Activated naive CD8-positive, alpha-beta T cell treated with anti-CD3 and anti-CD28 coated beads for 36 hours (primary cell): ENCODE data around the gene CLHC1. TPM values are rescaled to one million over a fixed set of nuclear protein-coding genes. Genes with fewer than 3 reads are reported as not detected.
A peak's percentile ranks its signal among the peaks of the same experiment; 100 is the strongest.
"Not testable (repeated sequence)": the region's sequence is repeated elsewhere in the genome, so short reads cannot be mapped to it uniquely, and the experiment has no call there.

Experiments used
- DNase-seq: peaks from one replicate; pipeline ENCODE4 v3.0.0; 2021
- H3K27ac Mint-ChIP-seq: one replicate; pipeline ENCODE4 v1.8.0; 2022; ENCODE audit warnings: mild to moderate bottlenecking, moderate library complexity, mixed read lengths
- H3K27me3 Mint-ChIP-seq: one replicate; pipeline ENCODE4 v1.8.0; 2022; ENCODE audit warnings: mild to moderate bottlenecking, mixed read lengths
- H3K36me3 Mint-ChIP-seq: one replicate; pipeline ENCODE4 v1.8.0; 2021; ENCODE audit warnings: mild to moderate bottlenecking, mixed read lengths
- H3K4me1 Mint-ChIP-seq: one replicate; pipeline ENCODE4 v1.8.0; 2021; ENCODE audit warnings: mixed read lengths
- H3K4me3 Mint-ChIP-seq: one replicate; pipeline ENCODE4 v1.8.0; 2022; ENCODE audit warnings: mild to moderate bottlenecking, moderate library complexity, mixed read lengths
- H3K9me3 Mint-ChIP-seq: one replicate; pipeline ENCODE4 v1.8.0; 2022; ENCODE audit warnings: mixed read lengths
- total RNA-seq, 2 experiments: library from RNA; stranded (reverse); gene quantifications; one replicate each; pipeline ENCODE4 v1.2.3, GENCODE V29; 2021

CLHC1 gene
- total RNA-seq, result 1 to 10 TPM; 5.8 to 7.8 TPM

DNA sequence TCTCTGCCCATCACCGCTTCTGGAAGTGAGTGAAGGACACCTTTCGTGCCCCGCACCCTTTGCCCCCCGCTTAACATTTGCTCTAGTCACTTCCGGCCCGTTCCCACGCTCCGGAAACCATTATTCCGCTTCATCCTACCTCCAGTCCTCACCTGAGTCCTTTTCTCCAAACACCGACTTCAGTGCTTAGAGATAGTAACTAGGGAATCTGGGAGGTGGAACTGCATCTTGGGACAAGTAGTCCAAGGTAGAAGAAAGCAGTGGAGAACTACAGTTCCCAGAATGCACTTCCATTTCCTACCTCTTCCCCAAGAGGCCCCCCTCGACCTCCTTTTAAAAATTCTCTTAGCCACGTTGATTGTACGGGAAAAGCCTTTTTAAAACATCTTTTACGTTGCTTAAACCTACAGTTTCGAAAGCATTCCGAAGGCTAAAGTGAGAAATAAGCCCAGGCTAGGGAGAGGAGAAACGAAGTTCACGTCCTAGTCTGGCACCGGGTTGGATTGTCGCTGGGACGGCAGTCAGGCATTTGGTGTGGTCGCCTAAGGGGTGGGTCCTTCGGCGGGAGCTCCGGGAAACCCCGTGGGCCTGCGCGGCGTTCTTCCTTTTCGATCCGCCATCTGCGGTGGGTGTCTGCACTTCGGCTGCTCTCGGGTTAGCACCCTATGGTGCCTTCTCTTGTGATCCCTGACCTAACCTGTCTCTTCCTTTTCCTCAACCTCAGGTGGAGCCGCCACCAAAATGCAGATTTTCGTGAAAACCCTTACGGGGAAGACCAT lies at the start of gene CLHC1, which contains the start of gene RPS27A:
Gene CLHC1, minus strand, starts transcription at position 210 of the 779 bp plus-strand sequence. CDS start 9,882 bp downstream, outside the sequence.
Gene RPS27A, plus strand, starts transcription at position 605 of the 779 bp plus-strand sequence. Its CDS starts 137 bp downstream, at position 742.
- Mint-ChIP-seq H3K9me3 (peaks cover 2% of the 10 kb centered on the region), H3K27ac (peak within 1 kb of the TSS; percentile 98), H3K4me1 (peaks cover 58% of the 10 kb centered on the region), H3K27me3 (no peaks in the 10 kb centered on the region), H3K4me3 (peak within 1 kb of the TSS; percentile 99), H3K36me3 (peaks cover 66% of the 10 kb centered on the region)
- DNase-seq, result peak; percentile 90

DNA sequence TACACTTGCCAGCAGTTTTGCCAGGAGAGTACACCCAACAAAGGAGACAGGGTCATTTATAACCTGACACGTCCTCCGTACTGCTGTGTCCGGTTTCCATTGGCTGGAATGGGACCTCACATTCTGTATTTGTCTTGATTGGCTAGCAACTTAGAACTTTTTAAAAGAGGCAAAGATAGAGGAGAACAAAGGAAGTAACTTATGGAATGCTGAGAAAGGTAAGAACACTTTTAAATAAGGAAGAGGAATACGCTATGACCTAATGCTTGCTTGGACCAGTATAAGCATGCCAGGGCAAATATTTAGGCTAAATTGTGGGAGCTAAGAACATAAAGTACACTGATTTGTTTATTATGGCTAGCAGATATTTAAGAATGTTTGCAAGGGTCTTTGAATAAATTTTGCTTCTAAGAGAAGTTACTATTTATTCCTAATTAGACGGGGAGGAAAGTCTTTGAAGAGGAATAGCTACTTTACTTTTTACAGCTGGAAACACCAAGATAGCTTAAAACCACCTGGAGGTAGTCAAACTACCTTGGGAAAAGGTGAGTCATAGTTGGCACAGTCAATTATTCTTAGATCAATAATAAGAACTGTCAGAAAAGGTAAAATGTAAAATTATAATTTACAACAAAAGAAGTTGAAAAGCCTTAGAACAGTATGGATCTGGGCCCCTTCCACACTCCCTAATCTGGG lies 48.9 kb upstream of the CLHC1 start:
- DNase-seq, H3K27me3 Mint-ChIP-seq, H3K9me3 Mint-ChIP-seq: not testable (repeated sequence)
- Mint-ChIP-seq H3K4me3 (peak overlapping the region; percentile 82), H3K36me3 (peaks cover 10% of the 10 kb centered on the region), H3K4me1 (peaks cover 23% of the 10 kb centered on the region), H3K27ac (peak overlapping the region; percentile 58)

- H3K27ac Mint-ChIP-seq, result not testable (repeated sequence)
These were observed 47.8 kb upstream of the CLHC1 start for GRCh38 chr2:55279859-55280424.

DNA sequence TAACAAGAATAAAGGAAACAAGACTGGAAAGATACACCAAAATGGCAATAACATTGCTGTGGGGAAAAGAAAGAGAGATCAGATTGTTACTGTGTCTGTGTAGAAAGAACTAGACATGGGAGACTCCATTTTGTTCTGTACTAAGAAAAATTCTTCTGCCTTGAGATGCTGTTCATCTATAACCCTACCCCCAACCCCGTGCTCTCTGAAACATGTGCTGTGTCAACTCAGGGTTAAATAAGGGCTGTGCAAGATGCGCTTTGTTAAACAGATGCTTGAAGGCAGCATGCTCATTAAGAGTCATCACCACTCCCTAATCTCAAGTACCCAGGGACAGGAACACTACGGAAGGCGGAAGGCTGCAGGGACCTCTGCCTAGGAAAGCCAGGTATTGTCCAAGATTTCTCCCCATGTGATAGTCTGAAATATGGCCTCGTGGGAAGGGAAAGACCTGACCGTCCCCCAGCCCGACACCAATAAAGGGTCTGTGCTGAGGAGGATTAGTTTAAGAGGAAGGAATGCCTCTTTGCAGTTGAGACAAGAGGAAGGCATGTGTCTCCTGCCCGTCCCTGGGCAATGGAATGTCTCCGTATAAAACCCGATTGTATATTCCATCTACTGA lies 47.2 kb upstream of the CLHC1 start:
- H3K27ac Mint-ChIP-seq, DNase-seq, H3K4me3 Mint-ChIP-seq, H3K36me3 Mint-ChIP-seq, H3K9me3 Mint-ChIP-seq, H3K27me3 Mint-ChIP-seq: not testable (repeated sequence)
- H3K4me1 Mint-ChIP-seq, result peaks cover 22% of the 10 kb centered on the region

More at GRCh38 chr2:55279859-55280424, 47.8 kb upstream of the CLHC1 start:
- not testable (repeated sequence) for H3K27me3 Mint-ChIP-seq, H3K9me3 Mint-ChIP-seq, DNase-seq, H3K36me3 Mint-ChIP-seq, H3K4me3 Mint-ChIP-seq
- H3K4me1 Mint-ChIP-seq, result peaks cover 23% of the 10 kb centered on the region

GRCh38 chr2:55277310-55277709 lies 45.2 kb upstream of the CLHC1 start:
- H3K4me1 Mint-ChIP-seq, result peaks cover 8% of the 10 kb centered on the region
- no peak for DNase-seq
- no peaks in the 10 kb centered on the region for H3K36me3 Mint-ChIP-seq
- H3K27ac Mint-ChIP-seq, result no peak overlapping the region
- no peaks in the 10 kb centered on the region for H3K9me3 Mint-ChIP-seq
- H3K27me3 Mint-ChIP-seq, result peaks cover 6% of the 10 kb centered on the region
- no peak overlapping the region for H3K4me3 Mint-ChIP-seq

DNA sequence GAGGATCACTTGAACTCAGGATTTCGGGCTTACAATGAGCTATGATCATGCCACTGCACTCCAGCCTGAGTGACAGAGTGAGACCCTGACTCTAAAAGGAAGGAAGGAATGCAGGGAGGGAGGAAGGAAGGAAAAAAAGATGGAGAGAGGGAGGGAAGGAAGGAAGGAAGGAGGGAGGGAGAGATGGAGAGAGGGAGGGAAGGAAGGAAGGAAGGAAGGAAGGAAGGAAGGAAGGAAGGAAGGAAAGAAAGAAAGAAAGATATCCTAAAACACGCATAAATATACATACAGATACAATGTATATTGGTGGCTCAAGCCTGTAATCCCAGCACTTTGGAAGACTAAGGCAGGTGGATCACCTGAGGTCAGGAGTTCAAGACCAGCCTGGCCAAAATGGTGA lies 42.3 kb upstream of the CLHC1 start:
- not testable (repeated sequence) for H3K27me3 Mint-ChIP-seq, H3K4me3 Mint-ChIP-seq

DNA sequence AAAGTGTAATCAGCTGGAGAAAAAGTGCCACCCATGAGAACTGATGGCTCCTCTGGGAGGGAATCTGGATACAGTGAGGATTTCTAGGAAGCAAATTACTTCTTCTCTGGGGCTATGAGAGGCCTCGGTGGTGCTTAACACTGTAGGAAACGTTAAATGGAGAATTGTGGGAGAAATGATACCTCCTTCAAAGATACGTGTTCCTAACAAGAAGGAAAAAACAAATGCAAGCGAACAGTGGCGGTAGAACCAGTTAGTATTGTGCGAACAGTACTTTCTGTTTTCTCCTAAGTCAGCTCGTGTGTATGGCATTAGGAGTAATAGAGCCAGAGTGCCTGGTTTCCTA lies 37.5 kb upstream of the CLHC1 start:
- H3K27me3 Mint-ChIP-seq, result peaks cover 6% of the 10 kb centered on the region
- no peak for DNase-seq
- peaks cover 8% of the 10 kb centered on the region for H3K36me3 Mint-ChIP-seq
- H3K4me1 Mint-ChIP-seq, result peaks cover 18% of the 10 kb centered on the region
- peak overlapping the region; percentile 90 for H3K4me3 Mint-ChIP-seq
- H3K27ac Mint-ChIP-seq, result peak overlapping the region; percentile 92
- no peaks in the 10 kb centered on the region for H3K9me3 Mint-ChIP-seq

More for the DNA sequence above, 42.3 kb upstream of the CLHC1 start:
- not testable (repeated sequence) for H3K36me3 Mint-ChIP-seq, H3K27ac Mint-ChIP-seq, DNase-seq, H3K9me3 Mint-ChIP-seq
- peaks cover 11% of the 10 kb centered on the region for H3K4me1 Mint-ChIP-seq

- peak within 1 kb of the TSS; percentile 92 for H3K27ac Mint-ChIP-seq
- H3K4me3 Mint-ChIP-seq, result peak within 1 kb of the TSS; percentile 90
- H3K4me1 Mint-ChIP-seq, result peaks cover 18% of the 10 kb centered on the region
- peaks cover 10% of the 10 kb centered on the region for H3K36me3 Mint-ChIP-seq
- no peaks in the 10 kb centered on the region for H3K9me3 Mint-ChIP-seq
- H3K27me3 Mint-ChIP-seq, result peaks cover 3% of the 10 kb centered on the region
- DNase-seq, result peak; percentile 91
These were observed 37.0 kb upstream of the CLHC1 start, which contains the start of gene MTIF2 for GRCh38 chr2:55268907-55269644. Gene MTIF2, minus strand, starts transcription at chr2:55269231. Its CDS starts 5,373 bp downstream, at chr2:55263858.

GRCh38 chr2:55268288-55268906 lies 36.3 kb upstream of the CLHC1 start:
- H3K27ac Mint-ChIP-seq, result peak overlapping the region; percentile 92
- peak overlapping the region; percentile 90 for H3K4me3 Mint-ChIP-seq
- peaks cover 18% of the 10 kb centered on the region for H3K4me1 Mint-ChIP-seq
- peaks cover 10% of the 10 kb centered on the region for H3K36me3 Mint-ChIP-seq
- no peaks in the 10 kb centered on the region for H3K9me3 Mint-ChIP-seq
- H3K27me3 Mint-ChIP-seq, result no peaks in the 10 kb centered on the region
- DNase-seq, result no peak

DNA sequence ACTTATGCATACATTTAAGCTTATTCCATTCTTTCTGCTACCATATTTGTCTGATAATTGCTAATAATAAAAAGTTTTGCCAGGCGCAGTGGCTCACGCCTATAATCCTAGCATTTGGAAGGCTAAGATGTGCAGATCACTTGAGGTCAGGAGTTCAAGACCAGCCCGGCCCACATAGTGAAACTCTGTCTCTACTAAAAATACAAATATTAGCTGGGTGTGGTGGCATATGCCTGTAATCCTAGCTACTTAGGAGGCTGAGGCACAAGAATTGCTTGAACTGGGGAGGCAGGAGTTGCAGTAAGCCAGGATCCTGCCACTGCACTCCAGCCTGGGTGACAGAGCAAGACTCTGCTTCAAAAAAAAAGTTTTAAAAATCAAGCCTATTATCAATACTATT lies 27.5 kb upstream of the CLHC1 start:
- H3K9me3 Mint-ChIP-seq, DNase-seq, H3K4me1 Mint-ChIP-seq, H3K4me3 Mint-ChIP-seq, H3K27me3 Mint-ChIP-seq, H3K27ac Mint-ChIP-seq: not testable (repeated sequence)
- H3K36me3 Mint-ChIP-seq, result peaks cover 15% of the 10 kb centered on the region

DNA sequence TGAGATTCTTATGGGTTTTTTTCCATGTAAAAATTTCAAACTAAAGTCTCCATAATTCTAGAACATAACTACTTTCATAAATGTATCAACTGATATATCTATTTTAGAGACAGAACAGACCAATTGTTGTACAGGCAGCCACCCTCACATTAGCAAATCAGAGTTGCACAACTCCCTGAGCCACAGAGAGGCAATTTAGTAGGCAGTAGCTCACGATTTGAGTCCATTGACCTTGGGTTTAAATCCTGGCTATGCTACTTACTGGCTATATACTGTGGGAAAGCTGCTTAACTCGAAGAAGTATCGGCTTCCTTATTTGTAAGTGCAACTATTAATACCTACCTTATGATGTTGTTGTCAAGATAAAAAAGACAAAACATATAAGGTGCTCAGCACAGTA lies 20.7 kb upstream of the CLHC1 start:
- Mint-ChIP-seq H3K4me3 (no peak overlapping the region), H3K27me3 (no peaks in the 10 kb centered on the region), H3K27ac (no peak overlapping the region), H3K4me1 (peaks cover 1% of the 10 kb centered on the region), H3K36me3 (peaks cover 17% of the 10 kb centered on the region), H3K9me3 (no peaks in the 10 kb centered on the region)
- no peak for DNase-seq

DNA sequence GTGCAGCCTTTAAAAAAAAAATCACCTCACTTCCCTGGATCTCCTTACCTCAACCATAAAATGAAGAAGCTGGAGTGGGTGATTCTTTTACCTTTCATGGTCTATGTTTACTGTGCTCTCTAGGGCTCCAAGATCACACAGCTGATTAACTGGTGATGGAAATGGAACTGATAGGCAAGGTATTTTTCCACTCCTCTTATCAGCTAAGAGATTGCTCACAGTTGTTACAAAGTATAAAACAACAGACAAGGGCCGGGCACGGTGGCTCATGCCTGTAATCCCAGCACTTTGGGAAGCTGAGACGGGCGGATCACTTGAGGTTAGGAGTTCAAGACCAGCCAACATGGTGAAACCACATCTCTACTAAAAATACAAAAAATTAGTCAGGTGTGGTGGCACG lies 14.9 kb upstream of the CLHC1 start:
- DNase-seq, result no peak
- Mint-ChIP-seq H3K4me3 (no peak overlapping the region), H3K27ac (no peak overlapping the region), H3K27me3 (no peaks in the 10 kb centered on the region), H3K36me3 (peaks cover 15% of the 10 kb centered on the region), H3K4me1 (peaks cover 1% of the 10 kb centered on the region), H3K9me3 (no peaks in the 10 kb centered on the region)

DNA sequence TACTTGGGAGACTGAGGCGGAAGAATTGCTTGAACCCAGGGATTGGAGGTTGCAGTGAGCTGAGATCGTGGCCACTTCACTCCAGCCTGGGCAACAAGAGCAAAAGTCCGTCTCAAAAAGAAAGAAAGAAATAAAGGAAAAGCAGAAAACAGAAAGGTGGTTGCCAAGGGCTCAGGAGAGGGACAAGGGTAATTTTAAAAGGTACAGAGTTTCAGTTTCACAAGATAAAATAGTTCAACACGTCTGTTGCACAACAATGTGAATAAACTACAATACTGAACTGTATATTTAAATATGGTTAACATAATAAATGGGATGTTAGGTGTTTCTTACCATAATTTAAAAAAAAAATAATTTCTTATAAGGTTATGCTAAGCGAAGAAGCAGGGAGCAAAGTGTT lies 13.3 kb upstream of the CLHC1 start:
- peaks cover 13% of the 10 kb centered on the region for H3K36me3 Mint-ChIP-seq
- H3K4me1 Mint-ChIP-seq, result peaks cover 1% of the 10 kb centered on the region
- no peak overlapping the region for H3K27ac Mint-ChIP-seq

GRCh38 chr2:55242617-55243016 lies 10.5 kb upstream of the CLHC1 start:
- no peaks in the 10 kb centered on the region for H3K27me3 Mint-ChIP-seq

More for the DNA sequence above, 13.3 kb upstream of the CLHC1 start:
- Mint-ChIP-seq H3K9me3 (no peaks in the 10 kb centered on the region), H3K27me3 (no peaks in the 10 kb centered on the region), H3K4me3 (no peak overlapping the region)
- no peak for DNase-seq

More at GRCh38 chr2:55242617-55243016, 10.5 kb upstream of the CLHC1 start:
- Mint-ChIP-seq H3K4me3 (no peak overlapping the region), H3K4me1 (peaks cover 1% of the 10 kb centered on the region), H3K9me3 (no peaks in the 10 kb centered on the region), H3K27ac (no peak overlapping the region), H3K36me3 (peaks cover 15% of the 10 kb centered on the region)
- no peak for DNase-seq
